ENCODE data around the gene UNCX. TPM values are rescaled to one million over a fixed set of nuclear protein-coding genes. Genes with fewer than 3 reads are reported as not detected.

The UNCX gene
- polyA plus RNA-seq, 1 experiment = not detected

DNA sequence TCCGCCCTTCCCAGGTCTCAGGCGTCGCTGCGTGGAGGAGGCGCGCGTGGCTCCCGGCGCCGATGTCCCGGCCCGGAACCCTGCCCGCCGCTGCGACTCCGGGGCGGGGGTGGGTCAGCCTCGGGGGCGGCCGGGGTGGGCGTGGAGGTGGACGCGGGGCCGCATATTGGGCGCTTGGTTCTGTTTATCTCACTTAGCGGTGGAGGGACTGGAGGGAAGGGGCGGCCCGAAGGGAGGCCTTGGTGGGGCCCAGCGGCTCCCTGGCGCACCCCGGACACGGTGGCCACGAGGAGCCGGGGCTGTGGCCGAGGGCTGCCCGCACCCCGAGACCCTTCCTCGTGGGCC, 8.6 kb downstream of the UNCX start:
- CTCF ChIA-PET = no interaction called here
- H3K9me3 ChIP-seq (ENCODE audit: control insufficient read depth, insufficient read depth, low read length) = peaks cover 39% of the 10 kb centered on the region
- POLR2A ChIA-PET = no interaction called here
- no peak for DNase-seq (ENCODE audit: low read depth, low spot score)
- H3K27me3 ChIP-seq (ENCODE audit: control insufficient read depth, insufficient read depth, low read length) = peaks cover 83% of the 10 kb centered on the region
- TF ChIP-seq, protein P1, sequence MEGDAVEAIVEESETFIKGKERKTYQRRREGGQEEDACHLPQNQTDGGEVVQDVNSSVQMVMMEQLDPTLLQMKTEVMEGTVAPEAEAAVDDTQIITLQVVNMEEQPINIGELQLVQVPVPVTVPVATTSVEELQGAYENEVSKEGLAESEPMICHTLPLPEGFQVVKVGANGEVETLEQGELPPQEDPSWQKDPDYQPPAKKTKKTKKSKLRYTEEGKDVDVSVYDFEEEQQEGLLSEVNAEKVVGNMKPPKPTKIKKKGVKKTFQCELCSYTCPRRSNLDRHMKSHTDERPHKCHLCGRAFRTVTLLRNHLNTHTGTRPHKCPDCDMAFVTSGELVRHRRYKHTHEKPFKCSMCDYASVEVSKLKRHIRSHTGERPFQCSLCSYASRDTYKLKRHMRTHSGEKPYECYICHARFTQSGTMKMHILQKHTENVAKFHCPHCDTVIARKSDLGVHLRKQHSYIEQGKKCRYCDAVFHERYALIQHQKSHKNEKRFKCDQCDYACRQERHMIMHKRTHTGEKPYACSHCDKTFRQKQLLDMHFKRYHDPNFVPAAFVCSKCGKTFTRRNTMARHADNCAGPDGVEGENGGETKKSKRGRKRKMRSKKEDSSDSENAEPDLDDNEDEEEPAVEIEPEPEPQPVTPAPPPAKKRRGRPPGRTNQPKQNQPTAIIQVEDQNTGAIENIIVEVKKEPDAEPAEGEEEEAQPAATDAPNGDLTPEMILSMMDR (IDR thresholded peaks at IDR 0.05; ENCODE audit: low read depth, low read length) = no peak
- no peak overlapping the region for H3K4me3 ChIP-seq (ENCODE audit: low read depth, low read length)
- no peak overlapping the region for H3K27ac ChIP-seq (ENCODE audit: low read depth, low read length)

DNA sequence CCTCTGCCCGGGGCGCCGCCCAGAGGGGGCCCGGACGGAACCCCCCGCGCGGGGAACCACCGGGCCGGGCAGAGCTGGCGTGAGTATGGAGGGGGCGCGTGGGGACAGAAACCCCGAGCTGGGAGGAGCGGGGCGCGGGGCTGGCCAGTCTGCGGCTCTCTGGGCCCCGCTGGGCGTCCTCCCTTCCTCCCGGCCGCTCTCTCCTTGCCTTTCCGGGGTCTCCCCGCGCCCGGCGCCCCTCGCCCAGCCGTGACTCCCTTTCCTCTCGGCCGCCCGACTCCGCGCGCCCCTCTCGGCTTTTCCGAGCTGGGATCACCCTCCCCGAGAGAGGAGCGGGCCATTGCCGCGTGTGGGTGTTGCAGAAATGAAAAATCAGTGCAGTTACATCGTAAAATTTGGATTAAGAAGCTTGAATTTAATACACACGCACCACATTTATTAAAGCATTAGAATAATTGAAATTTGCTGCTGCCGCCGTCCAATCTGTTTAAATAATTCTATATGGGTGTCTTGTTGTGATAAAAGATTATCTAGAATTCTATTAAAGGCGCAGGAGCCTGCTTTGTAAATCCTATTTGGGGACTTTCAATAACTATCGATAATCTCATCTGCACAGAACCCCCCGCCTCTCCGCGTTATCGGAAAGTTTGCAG, 9.1 kb downstream of the UNCX start:
- POLR2A ChIA-PET = no interaction called here
- TF ChIP-seq, protein P1 (IDR thresholded peaks at IDR 0.05; ENCODE audit: low read depth, low read length) = no peak
- CTCF ChIA-PET = no interaction called here
- peaks cover 43% of the 10 kb centered on the region for H3K9me3 ChIP-seq (ENCODE audit: control insufficient read depth, insufficient read depth, low read length)
- peaks cover 88% of the 10 kb centered on the region for H3K27me3 ChIP-seq (ENCODE audit: control insufficient read depth, insufficient read depth, low read length)
- no peak overlapping the region for H3K27ac ChIP-seq (ENCODE audit: low read depth, low read length)
- no peak overlapping the region for H3K4me3 ChIP-seq (ENCODE audit: low read depth, low read length)
- DNase-seq (ENCODE audit: low read depth, low spot score) = no peak

DNA sequence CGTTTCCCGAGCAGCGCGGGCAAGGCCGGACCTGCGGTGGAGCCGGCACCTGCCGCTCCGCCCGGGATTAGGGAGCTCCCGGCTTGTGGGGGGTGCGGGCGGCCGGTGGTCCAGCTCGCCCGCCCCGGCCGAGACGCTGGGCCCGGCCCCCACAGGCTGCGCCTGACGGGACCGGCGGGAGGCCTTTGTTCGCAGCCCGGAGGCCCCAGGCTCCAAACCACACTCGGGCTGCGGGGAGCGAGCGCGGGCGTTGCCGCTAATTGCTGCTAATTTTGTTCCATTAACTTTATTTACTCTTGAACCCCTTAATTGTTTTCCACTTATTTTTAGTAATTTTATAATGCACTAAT, 9.6 kb downstream of the UNCX start:
- DNase-seq (ENCODE audit: low read depth, low spot score) = no peak
- POLR2A ChIA-PET = no interaction called here
- Histone ChIP-seq H3K9me3 (ENCODE audit: control insufficient read depth, insufficient read depth, low read length) (peaks cover 43% of the 10 kb centered on the region), H3K4me3 (ENCODE audit: low read depth, low read length) (no peak overlapping the region), H3K27ac (ENCODE audit: low read depth, low read length) (no peak overlapping the region), H3K27me3 (ENCODE audit: control insufficient read depth, insufficient read depth, low read length) (peaks cover 90% of the 10 kb centered on the region)
- TF ChIP-seq, protein P1 (IDR thresholded peaks at IDR 0.05; ENCODE audit: low read depth, low read length) = no peak
- CTCF ChIA-PET = no interaction called here

DNA sequence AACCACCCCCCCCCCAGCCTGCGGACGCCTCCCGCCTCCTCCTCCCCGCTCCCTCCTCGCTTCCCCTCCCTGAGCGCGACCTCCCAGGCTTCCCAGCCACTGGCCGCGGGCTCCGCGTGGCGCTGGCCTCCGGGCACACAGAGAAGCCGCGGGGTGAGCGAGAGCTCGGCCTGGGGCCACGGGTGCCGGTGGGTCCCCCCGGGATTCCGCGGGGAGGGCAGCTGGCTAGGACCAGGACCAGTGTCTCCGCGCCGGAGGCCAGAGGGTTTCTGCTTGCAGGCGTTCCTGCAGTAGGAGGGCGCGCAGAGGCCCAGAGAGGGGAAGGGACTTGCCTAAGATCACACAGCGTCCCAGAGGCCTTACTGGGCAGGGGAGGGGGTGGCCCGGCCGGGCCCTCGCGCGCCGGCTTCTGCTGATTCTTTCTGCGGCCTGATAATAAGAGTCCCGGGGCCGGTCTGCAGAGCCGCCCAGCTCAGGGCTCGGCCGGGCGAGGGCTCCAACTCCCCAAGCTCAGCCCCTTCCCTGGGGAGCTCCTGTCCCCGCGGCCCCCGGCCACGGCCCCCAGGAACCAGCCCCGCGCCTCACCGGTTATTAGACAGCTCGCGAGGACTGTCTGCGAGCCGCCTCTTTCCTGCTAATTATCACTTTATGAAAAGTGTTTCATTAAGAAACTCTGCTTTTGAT, 10.1 kb downstream of the UNCX start:
- Histone ChIP-seq H3K27me3 (ENCODE audit: control insufficient read depth, insufficient read depth, low read length) (peaks cover 93% of the 10 kb centered on the region), H3K9me3 (ENCODE audit: control insufficient read depth, insufficient read depth, low read length) (peaks cover 45% of the 10 kb centered on the region), H3K4me3 (ENCODE audit: low read depth, low read length) (no peak overlapping the region), H3K27ac (ENCODE audit: low read depth, low read length) (no peak overlapping the region)
- POLR2A ChIA-PET = no interaction called here
- TF ChIP-seq, protein P1 (IDR thresholded peaks at IDR 0.05; ENCODE audit: low read depth, low read length) = no peak
- DNase-seq (ENCODE audit: low read depth, low spot score) = no peak
- CTCF ChIA-PET = no interaction called here

DNA sequence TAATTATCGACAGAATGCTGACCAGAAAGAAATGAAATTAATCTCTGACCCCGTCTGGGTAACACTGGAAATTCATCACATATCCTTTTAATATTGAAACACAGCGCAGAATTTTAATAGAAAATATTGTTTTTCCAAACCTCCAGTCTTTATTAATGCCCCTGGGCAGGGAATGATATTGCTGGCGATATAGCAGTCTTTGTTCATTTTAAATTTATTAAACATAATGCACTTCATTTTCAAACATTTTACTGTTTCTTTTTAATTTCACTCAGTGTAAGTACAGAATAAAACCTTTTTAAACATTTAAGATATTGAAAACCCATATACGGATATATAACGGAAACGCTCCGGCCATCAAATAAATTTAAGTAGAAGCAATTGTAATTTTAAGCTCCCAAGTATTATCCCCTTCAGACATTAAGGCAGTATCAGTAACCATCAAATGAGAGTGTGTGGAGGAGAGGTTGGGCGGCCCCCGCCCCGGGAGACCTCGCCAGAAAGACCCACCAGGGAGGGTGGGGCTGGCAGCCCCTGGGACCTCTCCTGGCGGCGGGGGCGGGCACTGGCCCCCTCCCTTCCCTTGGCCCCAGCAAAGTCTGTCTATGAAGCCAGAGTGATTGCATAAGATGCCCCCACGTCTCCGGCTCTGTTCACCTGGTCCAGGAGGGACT, 10.8 kb downstream of the UNCX start:
- CTCF ChIA-PET = no interaction called here
- Histone ChIP-seq H3K9me3 (ENCODE audit: control insufficient read depth, insufficient read depth, low read length) (peaks cover 50% of the 10 kb centered on the region), H3K27me3 (ENCODE audit: control insufficient read depth, insufficient read depth, low read length) (peaks cover 93% of the 10 kb centered on the region), H3K27ac (ENCODE audit: low read depth, low read length) (no peak overlapping the region), H3K4me3 (ENCODE audit: low read depth, low read length) (no peak overlapping the region)
- TF ChIP-seq, protein P1 (IDR thresholded peaks at IDR 0.05; ENCODE audit: low read depth, low read length) = no peak
- DNase-seq (ENCODE audit: low read depth, low spot score) = no peak
- POLR2A ChIA-PET = no interaction called here
